ENCODE measurements around the gene C2orf92.

The C2orf92 gene

GRCh38 chr2:97741251-97741650, 71.7 kb downstream of the C2orf92 start:
- Histone ChIP-seq H3K36me3 (ENCODE audit: control insufficient read depth, low read length) (no peaks in the 10 kb centered on the region), H4K20me1 (ENCODE audit: control insufficient read depth, insufficient read depth, low read depth, low read length) (no peaks in the 10 kb centered on the region), H3K27me3 (ENCODE audit: control insufficient read depth, low read length) (no peaks in the 10 kb centered on the region)

GRCh38 chr2:97741686-97742085, 72.2 kb downstream of the C2orf92 start:
- H3K36me3 ChIP-seq (ENCODE audit: control insufficient read depth, low read length), result no peaks in the 10 kb centered on the region
- no peak overlapping the region for H3K4me3 ChIP-seq (ENCODE audit: low read length)

More at GRCh38 chr2:97741251-97741650, 71.7 kb downstream of the C2orf92 start:
- H3K9me3 ChIP-seq (ENCODE audit: control insufficient read depth, insufficient read depth, low read length), result no peaks in the 10 kb centered on the region
- no peak overlapping the region for H3K4me3 ChIP-seq (ENCODE audit: low read length)
- no peak overlapping the region for H3K4me2 ChIP-seq (ENCODE audit: low read length)
- H3K79me2 ChIP-seq (ENCODE audit: control insufficient read depth, low read length), result no peaks in the 10 kb centered on the region
- TF ChIP-seq EZH2phosphoT487 (IDR thresholded peaks at IDR 0.05; ENCODE audit: borderline replicate concordance, low read length) (no peak), CTCF (IDR thresholded peaks at IDR 0.05; ENCODE audit: low read depth, low read length, poor library complexity, severe bottlenecking) (no peak)
- H3K27ac ChIP-seq (ENCODE audit: low read depth, low read length), result no peak overlapping the region
- H3K4me1 ChIP-seq (ENCODE audit: control insufficient read depth, low read length), result peaks cover 9% of the 10 kb centered on the region
- H3K9me2 ChIP-seq (replicated peaks; ENCODE audit: control insufficient read depth, low read length), result no peaks in the 10 kb centered on the region
- H3F3A ChIP-seq (ENCODE audit: control insufficient read depth, insufficient read depth), result no peaks in the 10 kb centered on the region

GRCh38 chr2:97742381-97742847, 72.9 kb downstream of the C2orf92 start:
- Histone ChIP-seq H3K36me3 (ENCODE audit: control insufficient read depth, low read length) (no peaks in the 10 kb centered on the region), H3F3A (ENCODE audit: control insufficient read depth, insufficient read depth) (no peaks in the 10 kb centered on the region), H3K9me3 (ENCODE audit: control insufficient read depth, insufficient read depth, low read length) (no peaks in the 10 kb centered on the region), H3K27me3 (ENCODE audit: control insufficient read depth, low read length) (no peaks in the 10 kb centered on the region), H3K79me2 (ENCODE audit: control insufficient read depth, low read length) (no peaks in the 10 kb centered on the region), H3K27ac (ENCODE audit: low read depth, low read length) (no peak overlapping the region), H4K20me1 (ENCODE audit: control insufficient read depth, insufficient read depth, low read depth, low read length) (no peaks in the 10 kb centered on the region), H3K4me2 (ENCODE audit: low read length) (no peak overlapping the region), H3K4me1 (ENCODE audit: control insufficient read depth, low read length) (peaks cover 14% of the 10 kb centered on the region), H3K4me3 (ENCODE audit: low read length) (no peak overlapping the region), H3K9me2 (replicated peaks; ENCODE audit: control insufficient read depth, low read length) (no peaks in the 10 kb centered on the region)
- TF ChIP-seq EZH2phosphoT487 (IDR thresholded peaks at IDR 0.05; ENCODE audit: borderline replicate concordance, low read length) (no peak), CTCF (IDR thresholded peaks at IDR 0.05; ENCODE audit: low read depth, low read length, poor library complexity, severe bottlenecking) (no peak)

More at GRCh38 chr2:97741686-97742085, 72.2 kb downstream of the C2orf92 start:
- H3K4me1 ChIP-seq (ENCODE audit: control insufficient read depth, low read length), result peaks cover 9% of the 10 kb centered on the region
- no peaks in the 10 kb centered on the region for H3K9me2 ChIP-seq (replicated peaks; ENCODE audit: control insufficient read depth, low read length)
- H3K9me3 ChIP-seq (ENCODE audit: control insufficient read depth, insufficient read depth, low read length), result no peaks in the 10 kb centered on the region
- no peaks in the 10 kb centered on the region for H4K20me1 ChIP-seq (ENCODE audit: control insufficient read depth, insufficient read depth, low read depth, low read length)
- H3K27me3 ChIP-seq (ENCODE audit: control insufficient read depth, low read length), result no peaks in the 10 kb centered on the region
- no peak overlapping the region for H3K27ac ChIP-seq (ENCODE audit: low read depth, low read length)
- H3F3A ChIP-seq (ENCODE audit: control insufficient read depth, insufficient read depth), result no peaks in the 10 kb centered on the region
- H3K4me2 ChIP-seq (ENCODE audit: low read length), result no peak overlapping the region
- H3K79me2 ChIP-seq (ENCODE audit: control insufficient read depth, low read length), result no peaks in the 10 kb centered on the region
- TF ChIP-seq EZH2phosphoT487 (IDR thresholded peaks at IDR 0.05; ENCODE audit: borderline replicate concordance, low read length), result no peak
- no peak for TF ChIP-seq CTCF (IDR thresholded peaks at IDR 0.05; ENCODE audit: low read depth, low read length, poor library complexity, severe bottlenecking)
